LNCAP (cell line): Measurements from ENCODE around the gene RAB20.

ENCODE experiments used
- CTCF ChIP-seq: fragments of 450-650 bp; IDR thresholded peaks from 2 replicates; pipeline ENCODE4 v1.5.1; 2017; ENCODE audit warnings: mild to moderate bottlenecking

Gene RAB20

GRCh38 chr13:110506859-110507566 lies 54.5 kb downstream of the RAB20 start:
- no peak for TF ChIP-seq CTCF

DNA sequence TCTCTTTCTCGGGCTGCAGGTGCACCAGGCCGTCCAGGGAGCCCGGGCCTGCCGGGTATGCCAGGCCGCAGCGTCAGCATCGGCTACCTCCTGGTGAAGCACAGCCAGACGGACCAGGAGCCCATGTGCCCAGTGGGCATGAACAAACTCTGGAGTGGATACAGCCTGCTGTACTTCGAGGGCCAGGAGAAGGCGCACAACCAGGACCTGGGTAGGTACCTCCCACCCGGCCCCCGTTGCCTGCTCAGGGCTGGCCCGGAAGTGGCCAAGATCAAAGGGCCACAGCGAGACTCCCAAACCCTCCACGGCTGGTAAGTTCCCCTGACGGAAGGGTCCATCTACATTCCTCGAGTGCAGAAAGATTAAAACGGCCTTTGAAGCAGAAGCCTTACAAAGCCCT lies 55.1 kb downstream of the RAB20 start:
- no peak for TF ChIP-seq CTCF

DNA sequence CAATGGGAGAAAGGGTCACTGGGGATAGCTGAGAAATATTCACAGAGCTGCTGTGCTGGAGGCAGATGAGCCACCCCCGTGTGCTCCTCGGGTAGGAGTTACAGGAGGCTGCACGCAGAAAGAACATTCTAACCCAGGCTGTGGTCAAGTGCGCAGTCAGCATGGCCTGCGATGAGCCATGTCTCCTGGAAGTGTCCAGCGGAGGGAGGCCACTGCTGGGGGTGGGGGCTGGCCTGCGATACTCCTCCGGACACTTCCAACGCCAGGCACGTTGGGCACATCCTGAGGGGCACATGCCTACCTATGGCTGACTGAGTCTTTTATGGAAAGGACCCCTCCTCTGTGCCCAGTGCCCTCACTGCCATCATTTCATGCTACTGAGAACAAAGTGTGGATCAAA lies 55.9 kb downstream of the RAB20 start:
- no peak for TF ChIP-seq CTCF

- TF ChIP-seq CTCF: no peak
Measured at GRCh38 chr13:110503979-110504499, 57.5 kb downstream of the RAB20 start.

DNA sequence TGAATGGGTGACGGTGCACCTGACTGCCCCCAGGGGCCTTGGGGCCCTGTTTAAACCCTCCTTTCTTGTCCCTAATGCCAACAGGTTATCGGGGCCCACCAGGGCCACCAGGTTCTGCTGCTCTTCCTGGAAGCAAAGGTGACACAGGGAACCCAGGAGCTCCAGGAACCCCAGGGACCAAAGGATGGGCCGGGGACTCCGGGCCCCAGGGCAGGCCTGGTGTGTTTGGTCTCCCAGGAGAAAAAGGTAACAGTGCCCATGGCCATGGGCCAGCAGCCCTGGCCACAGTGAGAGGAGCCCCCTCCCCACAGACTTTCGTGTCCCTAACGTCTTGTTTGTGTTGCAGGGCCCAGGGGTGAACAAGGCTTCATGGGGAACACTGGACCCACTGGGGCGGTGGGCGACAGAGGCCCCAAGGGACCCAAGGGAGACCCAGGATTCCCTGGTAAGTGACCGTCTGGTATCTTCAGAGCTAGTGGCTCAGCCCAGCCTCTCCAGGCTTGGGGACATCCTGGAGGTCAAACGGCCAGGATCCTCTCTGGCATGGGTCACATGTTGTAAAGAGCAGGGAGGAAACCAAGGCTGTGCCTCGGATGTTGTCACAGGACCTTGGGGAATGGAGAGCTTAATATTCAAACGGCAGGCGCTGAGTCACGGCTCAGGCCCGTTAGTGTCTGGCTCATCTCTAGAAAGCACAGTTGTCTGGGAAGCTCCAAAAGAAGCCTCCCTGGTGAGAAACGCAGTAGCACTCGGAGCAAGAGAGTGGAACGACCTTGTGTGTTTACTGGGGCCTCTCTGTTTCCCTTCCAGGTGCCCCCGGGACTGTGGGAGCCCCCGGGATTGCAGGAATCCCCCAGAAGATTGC lies 58.3 kb downstream of the RAB20 start:
- no peak for TF ChIP-seq CTCF

DNA sequence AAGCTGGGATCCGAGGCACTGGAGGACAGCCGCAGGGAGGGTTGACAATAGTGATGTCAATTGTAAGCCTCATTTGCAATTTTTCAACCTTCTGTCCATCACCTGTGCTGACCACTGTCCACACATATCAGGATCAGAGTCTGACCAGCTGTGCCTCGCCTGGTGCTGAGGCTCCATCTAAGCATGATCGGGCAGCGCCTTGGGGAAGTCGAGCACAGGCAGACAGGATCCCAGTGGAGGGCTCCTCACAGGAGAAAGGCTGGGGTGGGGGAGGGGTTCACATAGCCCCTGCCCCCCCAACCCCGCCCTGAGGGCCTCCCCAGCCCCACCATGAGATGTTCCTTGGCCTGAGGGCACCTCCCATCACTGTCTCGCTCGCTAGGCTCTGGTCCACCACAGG lies 60.3 kb downstream of the RAB20 start:
- no peak for TF ChIP-seq CTCF

- TF ChIP-seq CTCF: no peak
Measured at GRCh38 chr13:110500341-110500740, 61.2 kb downstream of the RAB20 start.
